HCT116 (cell line): Measurements from ENCODE around the gene LINGO4. TPM values are rescaled to one million over a fixed set of nuclear protein-coding genes. Genes with fewer than 3 reads are reported as not detected.

Experiments used
- ATAC-seq: fragments of 200-7000 bp; cut with Tn5 transposase; 2 replicates; pipeline ENCODE4 v1.9.1; 2020; ENCODE audit warnings: mild to moderate bottlenecking, moderate library complexity
- BruUV-seq: library from RNA; stranded (reverse); fragments of 400-500 nt; replicated peaks from 2 replicates; lab custom pipeline; 2021; lab: Mats Ljungman, UMichigan
- CTCF ChIA-PET: fragments of 300-600 bp; sonication (Branson Sonifier 250); formaldehyde crosslinking; loops from one replicate; lab custom pipeline; 2021; ENCODE audit warnings: antibody characterized with exemption; lab: Charles Lee
- POLR2A ChIA-PET: fragments of 300-600, 350-600 bp; sonication (Branson Sonifier 250); formaldehyde crosslinking; loops from one replicate; lab custom pipeline; 2021; ENCODE audit warnings: antibody characterized with exemption; lab: Charles Lee
- RAD21 ChIA-PET, 2 experiments: fragments of 300-600 bp; sonication (Branson Sonifier 250); formaldehyde crosslinking; loops; one replicate each; lab custom pipeline; 2023; ENCODE audit warnings: low total read pairs in 2 of 2; ENCODE audit not compliant: uncharacterized antibody in 2 of 2, unreplicated experiment in 2 of 2, low non-redundant PET in 1 of 2; lab: Charles Lee
- DNase-seq: peaks from one replicate; pipeline ENCODE4 v3.0.0-alpha.2; 2010; ENCODE audit warnings: low read depth, low spot score
- H2AFZ ChIP-seq: fragments of 200-600 bp; shearing (Covaris generic), sonication (generic); 2 replicates; pipeline ENCODE4 v1.6.1; 2017; ENCODE audit warnings: low read depth, mixed run types, mixed read lengths, antibody characterized with exemption, low read length; ENCODE audit not compliant: poor library complexity, severe bottlenecking
- H3K27ac ChIP-seq: 2 replicates; pipeline ENCODE4 v1.5.1; 2012; ENCODE audit warnings: low read depth, low read length
- H3K27me3 ChIP-seq: fragments of 200-600 bp; sonication (generic); 2 replicates; pipeline ENCODE4 v1.6.1; 2016; ENCODE audit warnings: mixed run types, low read length, mixed read lengths; ENCODE audit not compliant: insufficient read depth
- H3K36me3 ChIP-seq, 2 experiments: fragments of 200-500 bp in 1 of 2; fragments of 200-600 bp in 1 of 2; sonication (Bioruptor generic) in 1 of 2; sonication (generic) in 1 of 2; 2 replicates each; pipeline versions ENCODE4 v1.5.1 to v1.6.1; 2014 to 2016; ENCODE audit warnings: low read length in 2 of 2, inconsistent platforms in 1 of 2, mixed read lengths in 1 of 2, mixed run types in 1 of 2; ENCODE audit not compliant: insufficient read depth in 2 of 2, control insufficient read depth in 1 of 2
- H3K4me1 ChIP-seq, 2 experiments: fragments of 200-600 bp in 1 of 2; sonication (generic) in 1 of 2; 2 replicates each; pipeline versions ENCODE4 v1.5.1 to v1.6.1; 2012 to 2017; ENCODE audit warnings: low read length in 2 of 2, inconsistent platforms in 1 of 2, mild to moderate bottlenecking in 1 of 2, mixed read lengths in 1 of 2, mixed run types in 1 of 2, moderate library complexity in 1 of 2; ENCODE audit not compliant: insufficient read depth in 2 of 2, control insufficient read depth in 1 of 2
- H3K4me2 ChIP-seq: fragments of 200-600 bp; sonication (generic); 2 replicates; pipeline ENCODE4 v1.6.1; 2017; ENCODE audit warnings: mixed run types, low read length, mixed read lengths
- H3K4me3 ChIP-seq, 2 experiments: fragments of 200-600 bp in 1 of 2; sonication (generic) in 1 of 2; replicated peaks in 1 of 2; 2 replicates each; pipeline ENCODE4 v1.5.1; 2011 to 2016; ENCODE audit warnings: low read length in 2 of 2, control low read depth in 1 of 2, low read depth in 1 of 2, mild to moderate bottlenecking in 1 of 2, mixed read lengths in 1 of 2, mixed run types in 1 of 2
- H3K79me2 ChIP-seq: fragments of 200-600 bp; sonication (generic); 2 replicates; pipeline ENCODE4 v1.6.1; 2017; ENCODE audit warnings: mild to moderate bottlenecking, mixed run types, low read length, moderate library complexity, mixed read lengths; ENCODE audit not compliant: insufficient read depth
- H3K9ac ChIP-seq: fragments of 200-600 bp; sonication (generic); 2 replicates; pipeline ENCODE4 v1.6.1; 2016; ENCODE audit warnings: low read length, mixed read lengths
- H3K9me2 ChIP-seq: fragments of 200-600 bp; sonication (generic), shearing (Covaris generic); 2 replicates; pipeline ENCODE4 v1.6.1; 2017; ENCODE audit warnings: mixed run types, mild to moderate bottlenecking, moderate library complexity; ENCODE audit not compliant: insufficient read depth
- H3K9me3 ChIP-seq, 2 experiments: fragments of 200-500 bp in 1 of 2; fragments of 200-600 bp in 1 of 2; sonication (Bioruptor generic) in 1 of 2; sonication (generic) in 1 of 2; 2 replicates each; pipeline ENCODE4 v1.6.1; 2014 to 2017; ENCODE audit warnings: low read length in 2 of 2, mixed read lengths in 2 of 2, inconsistent platforms in 1 of 2, low read depth in 1 of 2, mild to moderate bottlenecking in 1 of 2, mixed run types in 1 of 2, moderate library complexity in 1 of 2; ENCODE audit not compliant: control insufficient read depth in 1 of 2, insufficient read depth in 1 of 2
- H4K20me1 ChIP-seq: fragments of 200-600 bp; sonication (generic), shearing (Covaris generic); 2 replicates; pipeline ENCODE4 v1.6.1; 2017; ENCODE audit warnings: mixed run types, mild to moderate bottlenecking, moderate library complexity; ENCODE audit not compliant: insufficient read depth
- CBX3 ChIP-seq: IDR thresholded peaks from 2 replicates; pipeline ENCODE4 v1.6.1; 2012; ENCODE audit warnings: low read depth
- ELF1 ChIP-seq: IDR thresholded peaks from 2 replicates; pipeline ENCODE4 v1.6.1; 2012; ENCODE audit warnings: low read depth, borderline replicate concordance
- EZH2 ChIP-seq: fragments of 200-600 bp; sonication (generic); IDR thresholded peaks from 2 replicates; pipeline ENCODE4 v1.6.1; 2017; ENCODE audit warnings: antibody characterized with exemption, mixed run types
- EZH2phosphoT487 ChIP-seq: fragments of 200-600 bp; IDR thresholded peaks from 2 replicates; pipeline ENCODE4 v1.6.1; 2018; ENCODE audit warnings: antibody characterized with exemption, borderline replicate concordance
- POLR2A ChIP-seq: IDR thresholded peaks from 2 replicates; pipeline ENCODE4 v1.7.0; 2011; ENCODE audit warnings: borderline replicate concordance; ENCODE audit not compliant: insufficient read depth, insufficient read length; ENCODE audit errors: extremely low read depth
- POLR2AphosphoS5 ChIP-seq: IDR thresholded peaks from 2 replicates; pipeline ENCODE4 v1.6.1; 2011; ENCODE audit warnings: mild to moderate bottlenecking, low read depth, low read length, moderate library complexity
- RAD21 ChIP-seq: IDR thresholded peaks from 2 replicates; pipeline ENCODE4 v1.6.1; 2012; ENCODE audit warnings: low read depth, mild to moderate bottlenecking
- SIN3A ChIP-seq: IDR thresholded peaks from 2 replicates; pipeline ENCODE4 v1.6.1; 2012; ENCODE audit warnings: low read depth
- YY1 ChIP-seq: IDR thresholded peaks from 2 replicates; pipeline ENCODE4 v1.6.1; 2011; ENCODE audit warnings: low read length, low read depth, moderate library complexity, mild to moderate bottlenecking; ENCODE audit not compliant: insufficient replicate concordance; ENCODE audit errors: extremely low read depth
- ZFX ChIP-seq: fragments of 450-650 bp; IDR thresholded peaks from 2 replicates; pipeline ENCODE4 v1.6.1; 2017
- intact Hi-C: fragments of 100-400 bp; cut with micrococcal nuclease; formaldehyde crosslinking; loops from 2 replicates; pipeline ENCODE4 v1.10.0; 2022
- total RNA-seq: library from RNA; stranded (reverse); gene quantifications from one replicate; pipeline ENCODE4 v1.2.1, GENCODE V29; 2021; ENCODE audit not compliant: unreplicated experiment
- TF ChIP-seq, protein P1 (sequence below): IDR thresholded peaks from 2 replicates; pipeline ENCODE4 v1.6.1; 2012
- TF ChIP-seq, protein P2 (sequence below), 3 experiments: fragments of 200-600 bp in 1 of 3; sonication (generic) in 1 of 3; IDR thresholded peaks in 2 of 3; conservative IDR thresholded peaks in 1 of 3; 2 replicates each; pipeline ENCODE4 v1.5.1; 2012 to 2017; ENCODE audit warnings: low read depth in 2 of 3, low read length in 2 of 3, antibody characterized with exemption in 1 of 3, borderline replicate concordance in 1 of 3, control low read depth in 1 of 3, mild to moderate bottlenecking in 1 of 3, mixed read lengths in 1 of 3, mixed run types in 1 of 3, moderate library complexity in 1 of 3; ENCODE audit not compliant: insufficient read depth in 1 of 3
- TF ChIP-seq, protein P3 (sequence below): IDR thresholded peaks from 2 replicates; pipeline ENCODE4 v1.6.1; 2012; ENCODE audit warnings: low read depth

LINGO4 gene
- total RNA-seq, 1 experiment from 2014 or later: not detected

DNA sequence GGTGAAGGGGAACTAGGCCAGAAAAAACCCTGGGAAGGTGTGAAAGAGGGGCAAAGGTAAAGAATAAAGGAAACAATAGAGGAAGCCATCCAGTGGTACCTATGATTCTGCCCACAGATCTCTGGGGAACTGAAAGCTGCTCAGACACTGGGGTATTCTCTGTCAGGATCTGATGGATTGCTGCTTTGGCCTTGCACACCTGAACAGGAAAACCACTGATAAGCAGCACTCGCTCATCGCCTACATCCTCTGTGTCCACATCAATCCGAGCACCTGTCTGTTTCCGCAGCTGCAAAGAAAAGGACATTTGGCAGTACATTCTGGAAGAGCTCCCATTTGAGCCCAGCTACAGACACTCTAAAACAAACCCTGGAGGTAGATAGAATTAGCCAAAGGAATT, 25.4 kb downstream of the LINGO4 start:
- H3K27ac ChIP-seq: no peak overlapping the region
- H3K9me3 ChIP-seq: no peaks in the 10 kb centered on the region
- no peak overlapping the region for H3K4me3 ChIP-seq
- no peak overlapping the region for H3K9ac ChIP-seq
- H3K36me3 ChIP-seq: peaks cover 0 to 3% of the 10 kb centered on the region in 2 experiments; a peak in 1 of 4 replicates
- BruUV-seq: no TSS peak
- TF ChIP-seq, protein P1, sequence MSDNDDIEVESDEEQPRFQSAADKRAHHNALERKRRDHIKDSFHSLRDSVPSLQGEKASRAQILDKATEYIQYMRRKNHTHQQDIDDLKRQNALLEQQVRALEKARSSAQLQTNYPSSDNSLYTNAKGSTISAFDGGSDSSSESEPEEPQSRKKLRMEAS: no peak
- no peak for TF ChIP-seq POLR2A
- TF ChIP-seq ELF1: no peak
- no peak for TF ChIP-seq CBX3
- TF ChIP-seq SIN3A: no peak
- TF ChIP-seq EZH2: no peak
- TF ChIP-seq ZFX: no peak
- no peak for TF ChIP-seq POLR2AphosphoS5
- TF ChIP-seq, protein P2, sequence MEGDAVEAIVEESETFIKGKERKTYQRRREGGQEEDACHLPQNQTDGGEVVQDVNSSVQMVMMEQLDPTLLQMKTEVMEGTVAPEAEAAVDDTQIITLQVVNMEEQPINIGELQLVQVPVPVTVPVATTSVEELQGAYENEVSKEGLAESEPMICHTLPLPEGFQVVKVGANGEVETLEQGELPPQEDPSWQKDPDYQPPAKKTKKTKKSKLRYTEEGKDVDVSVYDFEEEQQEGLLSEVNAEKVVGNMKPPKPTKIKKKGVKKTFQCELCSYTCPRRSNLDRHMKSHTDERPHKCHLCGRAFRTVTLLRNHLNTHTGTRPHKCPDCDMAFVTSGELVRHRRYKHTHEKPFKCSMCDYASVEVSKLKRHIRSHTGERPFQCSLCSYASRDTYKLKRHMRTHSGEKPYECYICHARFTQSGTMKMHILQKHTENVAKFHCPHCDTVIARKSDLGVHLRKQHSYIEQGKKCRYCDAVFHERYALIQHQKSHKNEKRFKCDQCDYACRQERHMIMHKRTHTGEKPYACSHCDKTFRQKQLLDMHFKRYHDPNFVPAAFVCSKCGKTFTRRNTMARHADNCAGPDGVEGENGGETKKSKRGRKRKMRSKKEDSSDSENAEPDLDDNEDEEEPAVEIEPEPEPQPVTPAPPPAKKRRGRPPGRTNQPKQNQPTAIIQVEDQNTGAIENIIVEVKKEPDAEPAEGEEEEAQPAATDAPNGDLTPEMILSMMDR (IDR thresholded peaks at IDR 0.05 in 2 of 3, conservative IDR thresholded peaks at IDR 0.05 in 1 of 3; ENCODE audit: borderline replicate concordance in 1 of 3, insufficient read depth in 1 of 3, low read depth in 2 of 3, low read length in 2 of 3): no peak
- no peak for TF ChIP-seq EZH2phosphoT487
- TF ChIP-seq, protein P3, sequence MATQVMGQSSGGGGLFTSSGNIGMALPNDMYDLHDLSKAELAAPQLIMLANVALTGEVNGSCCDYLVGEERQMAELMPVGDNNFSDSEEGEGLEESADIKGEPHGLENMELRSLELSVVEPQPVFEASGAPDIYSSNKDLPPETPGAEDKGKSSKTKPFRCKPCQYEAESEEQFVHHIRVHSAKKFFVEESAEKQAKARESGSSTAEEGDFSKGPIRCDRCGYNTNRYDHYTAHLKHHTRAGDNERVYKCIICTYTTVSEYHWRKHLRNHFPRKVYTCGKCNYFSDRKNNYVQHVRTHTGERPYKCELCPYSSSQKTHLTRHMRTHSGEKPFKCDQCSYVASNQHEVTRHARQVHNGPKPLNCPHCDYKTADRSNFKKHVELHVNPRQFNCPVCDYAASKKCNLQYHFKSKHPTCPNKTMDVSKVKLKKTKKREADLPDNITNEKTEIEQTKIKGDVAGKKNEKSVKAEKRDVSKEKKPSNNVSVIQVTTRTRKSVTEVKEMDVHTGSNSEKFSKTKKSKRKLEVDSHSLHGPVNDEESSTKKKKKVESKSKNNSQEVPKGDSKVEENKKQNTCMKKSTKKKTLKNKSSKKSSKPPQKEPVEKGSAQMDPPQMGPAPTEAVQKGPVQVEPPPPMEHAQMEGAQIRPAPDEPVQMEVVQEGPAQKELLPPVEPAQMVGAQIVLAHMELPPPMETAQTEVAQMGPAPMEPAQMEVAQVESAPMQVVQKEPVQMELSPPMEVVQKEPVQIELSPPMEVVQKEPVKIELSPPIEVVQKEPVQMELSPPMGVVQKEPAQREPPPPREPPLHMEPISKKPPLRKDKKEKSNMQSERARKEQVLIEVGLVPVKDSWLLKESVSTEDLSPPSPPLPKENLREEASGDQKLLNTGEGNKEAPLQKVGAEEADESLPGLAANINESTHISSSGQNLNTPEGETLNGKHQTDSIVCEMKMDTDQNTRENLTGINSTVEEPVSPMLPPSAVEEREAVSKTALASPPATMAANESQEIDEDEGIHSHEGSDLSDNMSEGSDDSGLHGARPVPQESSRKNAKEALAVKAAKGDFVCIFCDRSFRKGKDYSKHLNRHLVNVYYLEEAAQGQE: no peak
- no peak for TF ChIP-seq RAD21
- TF ChIP-seq YY1: no peak
- peaks cover 10% of the 10 kb centered on the region for H3K27me3 ChIP-seq
- H3K4me2 ChIP-seq: no peak overlapping the region
- H3K79me2 ChIP-seq: no peaks in the 10 kb centered on the region
- no peak for DNase-seq
- ChIA-PET CTCF (no interaction called here), POLR2A (no interaction called here), RAD21 (no interaction called here)
- no peak for ATAC-seq
- no peak overlapping the region for H2AFZ ChIP-seq
- no peaks in the 10 kb centered on the region for H3K9me2 ChIP-seq
- no peaks in the 10 kb centered on the region for H3K4me1 ChIP-seq
- no peaks in the 10 kb centered on the region for H4K20me1 ChIP-seq
- intact Hi-C loops: no loop called here
